H1 (cell line): ENCODE results near the gene ATOH8. TPM values are rescaled to one million over a fixed set of nuclear protein-coding genes. Genes with fewer than 3 reads are reported as not detected.

Experiments used
- CTCF ChIA-PET: fragments of 300-600 bp; sonication (Branson Sonifier 250); formaldehyde crosslinking; loops from one replicate; lab custom pipeline; 2021; ENCODE audit not compliant: partially characterized antibody; lab: Charles Lee
- POLR2A ChIA-PET: fragments of 300-600 bp; sonication (Branson Sonifier 250); formaldehyde crosslinking; loops from one replicate; lab custom pipeline; 2021; ENCODE audit warnings: inconsistent platforms; ENCODE audit not compliant: partially characterized antibody; lab: Charles Lee
- DNase-seq, 2 experiments: peaks; one replicate each; pipeline versions ENCODE4 v3.0.0 to v3.0.0-alpha.2; 2010 to 2022; ENCODE audit warnings: low spot score in 2 of 2, low read depth in 1 of 2, mixed read lengths in 1 of 2
- FAIRE-seq: peaks from 2 replicates; lab custom pipeline; 2011; peaks lifted over from hg19 to GRCh38; lab: Jason Lieb, UNC
- H2AFZ ChIP-seq: 2 replicates; pipeline ENCODE4 v1.8.1; 2012; ENCODE audit warnings: low read length, inconsistent platforms
- H2AK5ac ChIP-seq: 2 replicates; pipeline ENCODE4 v1.6.1; 2013; ENCODE audit warnings: low read depth, low read length
- H2BK120ac ChIP-seq: replicated peaks from 2 replicates; pipeline ENCODE3; 2013; ENCODE audit warnings: low read depth, low read length, inconsistent platforms
- H2BK12ac ChIP-seq: 2 replicates; pipeline ENCODE4 v1.6.1; 2013; ENCODE audit warnings: low read depth, low read length
- H2BK15ac ChIP-seq: 2 replicates; pipeline ENCODE4 v1.6.1; 2013; ENCODE audit warnings: low read length
- H2BK20ac ChIP-seq: 2 replicates; pipeline ENCODE4 v1.6.1; 2013; ENCODE audit warnings: low read length
- H2BK5ac ChIP-seq: 2 replicates; pipeline ENCODE4 v1.6.1; 2013; ENCODE audit warnings: low read depth, low read length
- H3K14ac ChIP-seq: 2 replicates; pipeline ENCODE4 v1.6.1; 2013; ENCODE audit warnings: inconsistent platforms; ENCODE audit not compliant: insufficient read length
- H3K18ac ChIP-seq: 2 replicates; pipeline ENCODE4 v1.6.1; 2013; ENCODE audit warnings: low read length; ENCODE audit errors: extremely low read depth
- H3K23ac ChIP-seq: 2 replicates; pipeline ENCODE4 v1.6.1; 2013; ENCODE audit warnings: inconsistent platforms; ENCODE audit not compliant: insufficient read length
- H3K23me2 ChIP-seq: 2 replicates; pipeline ENCODE4 v1.6.1; 2013; ENCODE audit warnings: low read depth, low read length
- H3K27ac ChIP-seq: 2 replicates; pipeline ENCODE4 v1.6.1; 2011; ENCODE audit warnings: low read depth, low read length, inconsistent platforms
- H3K27me3 ChIP-seq, 4 experiments: replicated peaks in 1 of 4; 1 replicate in 1 of 4; 2 replicates in 3 of 4; pipeline versions ENCODE4 v1.6.1 to v1.8.1; 2011 to 2013; ENCODE audit warnings: low read length in 3 of 4, mild to moderate bottlenecking in 3 of 4, inconsistent platforms in 2 of 4, mixed read lengths in 2 of 4, moderate library complexity in 1 of 4; ENCODE audit not compliant: control insufficient read depth in 3 of 4, insufficient read depth in 3 of 4; ENCODE audit errors: extremely low read depth in 1 of 4
- H3K36me3 ChIP-seq, 4 experiments: 2 replicates each; pipeline versions ENCODE4 v1.6.1 to v1.8.1; 2011 to 2013; ENCODE audit warnings: mild to moderate bottlenecking in 4 of 4, low read length in 3 of 4, moderate library complexity in 2 of 4, control low read depth in 1 of 4, inconsistent platforms in 1 of 4; ENCODE audit not compliant: insufficient read depth in 4 of 4, control insufficient read depth in 2 of 4
- H3K4ac ChIP-seq: replicated peaks from 2 replicates; pipeline ENCODE3; 2013; ENCODE audit warnings: low read length, low read depth, mixed read lengths, inconsistent platforms; ENCODE audit not compliant: insufficient read length
- H3K4me1 ChIP-seq, 4 experiments: replicated peaks in 1 of 4; 1 replicate in 1 of 4; 2 replicates in 3 of 4; pipeline versions ENCODE4 v1.6.1 to v1.8.1; 2011 to 2013; ENCODE audit warnings: low read length in 3 of 4, inconsistent platforms in 2 of 4, mixed read lengths in 1 of 4; ENCODE audit not compliant: insufficient read depth in 4 of 4, control insufficient read depth in 3 of 4
- H3K4me2 ChIP-seq, 2 experiments: 2 replicates each; pipeline versions ENCODE4 v1.6.1 to v1.8.1; 2011 to 2013; ENCODE audit warnings: low read depth in 2 of 2, low read length in 2 of 2, control low read depth in 1 of 2, inconsistent platforms in 1 of 2, mild to moderate bottlenecking in 1 of 2; ENCODE audit not compliant: insufficient read depth in 1 of 2
- H3K4me3 ChIP-seq, 4 experiments: fragments of 200-600, 300-600 bp in 1 of 4; sonication (generic), shearing (Covaris generic), sonication (Bioruptor Twin) in 1 of 4; 2 replicates each; pipeline versions ENCODE4 v1.5.1 to v1.8.1; 2011 to 2016; ENCODE audit warnings: low read length in 4 of 4, low read depth in 3 of 4, control low read depth in 2 of 4, inconsistent platforms in 2 of 4, mild to moderate bottlenecking in 2 of 4, mixed read lengths in 1 of 4, moderate library complexity in 1 of 4; ENCODE audit not compliant: insufficient read depth in 2 of 4; ENCODE audit errors: extremely low read depth in 1 of 4
- H3K56ac ChIP-seq: replicated peaks from 2 replicates; pipeline ENCODE3; 2013; ENCODE audit warnings: low read depth, mild to moderate bottlenecking, mixed read lengths, low read length, inconsistent platforms; ENCODE audit not compliant: insufficient read length
- H3K79me1 ChIP-seq: 2 replicates; pipeline ENCODE4 v1.6.1; 2013; ENCODE audit warnings: low read depth, low read length, control low read depth
- H3K79me2 ChIP-seq, 2 experiments: 2 replicates each; pipeline versions ENCODE4 v1.6.1 to v1.8.1; 2012 to 2013; ENCODE audit warnings: low read length in 2 of 2, mild to moderate bottlenecking in 2 of 2, inconsistent platforms in 1 of 2; ENCODE audit not compliant: insufficient read depth in 2 of 2, control insufficient read depth in 1 of 2
- H3K9ac ChIP-seq, 4 experiments: replicated peaks in 1 of 4; 1 replicate in 1 of 4; 2 replicates in 3 of 4; pipeline versions ENCODE4 v1.6.1 to v1.8.1; 2011 to 2013; ENCODE audit warnings: low read depth in 3 of 4, low read length in 3 of 4, control low read depth in 2 of 4, mild to moderate bottlenecking in 2 of 4, moderate library complexity in 2 of 4, inconsistent platforms in 1 of 4; ENCODE audit errors: extremely low read depth in 1 of 4
- H3K9me3 ChIP-seq, 2 experiments: 2 replicates each; pipeline versions ENCODE4 v1.6.1 to v1.8.1; 2012 to 2013; ENCODE audit warnings: mild to moderate bottlenecking in 2 of 2, moderate library complexity in 2 of 2, control low read depth in 1 of 2, inconsistent platforms in 1 of 2, low read depth in 1 of 2, low read length in 1 of 2, mixed read lengths in 1 of 2; ENCODE audit not compliant: insufficient read depth in 2 of 2
- H4K20me1 ChIP-seq, 2 experiments: replicated peaks in 1 of 2; 2 replicates each; pipeline versions ENCODE3 to v1.8.1; 2011 to 2013; ENCODE audit warnings: inconsistent platforms in 2 of 2, low read length in 2 of 2, mild to moderate bottlenecking in 1 of 2; ENCODE audit not compliant: insufficient read depth in 2 of 2, control insufficient read depth in 1 of 2
- H4K5ac ChIP-seq: 2 replicates; pipeline ENCODE4 v1.6.1; 2013; ENCODE audit warnings: low read length, low read depth, mixed read lengths, inconsistent platforms; ENCODE audit not compliant: insufficient read length
- H4K8ac ChIP-seq: 2 replicates; pipeline ENCODE4 v1.8.0; 2013; ENCODE audit warnings: mild to moderate bottlenecking, moderate library complexity, low read length, inconsistent platforms; ENCODE audit not compliant: insufficient read depth; ENCODE audit errors: extremely low read depth
- H4K91ac ChIP-seq: replicated peaks from 2 replicates; pipeline ENCODE3; 2013; ENCODE audit warnings: low read length, mixed read lengths, inconsistent platforms; ENCODE audit not compliant: insufficient read length
- SP2 ChIP-seq: IDR thresholded peaks from 2 replicates; pipeline ENCODE4 v1.6.1; 2012; ENCODE audit warnings: mild to moderate bottlenecking, low read length, inconsistent platforms
- whole genome bisulfite sequencing, 2 experiments: shearing (Covaris generic) in 1 of 2; methylation state at CpG; one replicate each; pipeline versions ENCODE4 v1.1.6 to v1.1.7; 2013 to 2015; ENCODE audit warnings: low lambda C conversion rate in 2 of 2, mixed read lengths in 2 of 2, inconsistent platforms in 1 of 2, low coverage in 1 of 2, missing lambda C conversion rate in 1 of 2; ENCODE audit not compliant: insufficient replicate concordance in 2 of 2, insufficient coverage in 1 of 2, insufficient read length in 1 of 2; ENCODE audit errors: extremely low coverage in 1 of 2, missing lambda C conversion rate in 1 of 2; 5-methylcytosine and 5-hydroxymethylcytosine counted together
- polyA plus RNA-seq, 7 experiments: library from polyadenylated mRNA; depleted of rRNA in 3 of 7; stranded (reverse) in 5 of 7; unstranded in 2 of 7; fragments of >200 nt in 5 of 7; fragments of 200-250 nt in 2 of 7; gene quantifications; 1 replicate in 5 of 7; 2 replicates in 1 of 7; 4 replicates in 1 of 7; pipeline versions ENCODE4 v1.2.1 to v1.2.3, GENCODE V29; 2011 to 2013; ENCODE audit warnings: missing spikeins in 2 of 7, mixed read lengths in 2 of 7
- total RNA-seq: library from RNA; stranded (reverse); fragmentation: NEBNext Ultra II Directional; extraction: Animal tissue kit (Norgen Biotek cat#: 25700); gene quantifications from 2 replicates; pipeline ENCODE4 v1.2.1, GENCODE V29; 2021

ATOH8 gene
- total and polyA plus RNA-seq, 2 of the 8 experiments (the other 6 are each of a cell fraction or from before 2014, with no cell fraction given): 0.50 to 0.53 TPM

GRCh38 chr2:85795331-85796045, 41.7 kb downstream of the ATOH8 start:
- 0 out of 2 replicates have a peak overlapping the region, but pooled peaks have one; percentile 76 for H2AFZ ChIP-seq
- TF ChIP-seq SP2: no peak
- no peak overlapping the region for H3K56ac ChIP-seq
- H3K18ac ChIP-seq: no peak overlapping the region
- H3K4me1 ChIP-seq: no peaks in the 10 kb centered on the region; a peak in 1 of 7 replicates
- H3K23me2 ChIP-seq: no peaks in the 10 kb centered on the region
- no peak overlapping the region for H3K4me2 ChIP-seq
- no peak overlapping the region for H3K4me3 ChIP-seq
- no peak overlapping the region for H3K23ac ChIP-seq
- H2BK15ac ChIP-seq: no peak overlapping the region
- no peaks in the 10 kb centered on the region for H3K36me3 ChIP-seq
- H3K79me1 ChIP-seq: no peaks in the 10 kb centered on the region
- no peak overlapping the region for H4K5ac ChIP-seq
- no peak overlapping the region for H4K91ac ChIP-seq
- CTCF ChIA-PET: interaction anchor here (0.7 to 4.7 kb wide), 16 partner anchors 9 to 96 kb away, joined by 3 to 58 read pairs (median 4); partner anchors contain the start of gene ATOH8
- H4K20me1 ChIP-seq: no peaks in the 10 kb centered on the region
- no peak overlapping the region for H4K8ac ChIP-seq
- H3K27ac ChIP-seq: no peak overlapping the region
- no peak for FAIRE-seq
- H3K4ac ChIP-seq: no peak overlapping the region
- 0 out of 2 replicates have a peak overlapping the region, but pooled peaks have one; percentile 39 for H2AK5ac ChIP-seq
- no peak overlapping the region for H3K9ac ChIP-seq
- no peak overlapping the region for H3K14ac ChIP-seq
- H3K27me3 ChIP-seq: no peaks in the 10 kb centered on the region; a peak in 1 of 7 replicates
- H2BK20ac ChIP-seq: no peak overlapping the region
- H2BK12ac ChIP-seq: no peak overlapping the region
- H2BK120ac ChIP-seq: no peak overlapping the region
- no peak for DNase-seq
- 85% methylated on average over 17 of the region's 20 CpGs; no CpG with 5 or more reads in 1 of the 2 experiments for WGBS, 2 experiments
- peak overlapping the region; percentile 52; the same call in 1 of the 2 replicates for H2BK5ac ChIP-seq
- POLR2A ChIA-PET: interaction anchor here (1.4 to 2.0 kb wide), 2 partner anchors 21 to 43 kb away, joined by 3 to 4 read pairs; no protein-coding TSS in a partner anchor
- H3K79me2 ChIP-seq: no peaks in the 10 kb centered on the region
- H3K9me3 ChIP-seq: no peaks in the 10 kb centered on the region
